Neural progenitor cell (in vitro differentiated cells): ENCODE results near the gene SPINDOC.

ENCODE experiments used
- EZH2 ChIP-seq: fragments of 200-600 bp; sonication (generic); IDR thresholded peaks from 2 replicates; pipeline ENCODE4 v1.6.1; 2017; ENCODE audit warnings: antibody characterized with exemption, mild to moderate bottlenecking, moderate library complexity
- EZH2phosphoT487 ChIP-seq: fragments of 200-600 bp; sonication (generic); IDR thresholded peaks from 2 replicates; pipeline ENCODE4 v1.6.1; 2017; ENCODE audit warnings: antibody characterized with exemption
- TF ChIP-seq, protein P1 (sequence below): fragments of 200-600 bp; sonication (generic); IDR thresholded peaks from 2 replicates; pipeline ENCODE4 v1.5.1; 2017; ENCODE audit warnings: antibody characterized with exemption, mild to moderate bottlenecking

DNA sequence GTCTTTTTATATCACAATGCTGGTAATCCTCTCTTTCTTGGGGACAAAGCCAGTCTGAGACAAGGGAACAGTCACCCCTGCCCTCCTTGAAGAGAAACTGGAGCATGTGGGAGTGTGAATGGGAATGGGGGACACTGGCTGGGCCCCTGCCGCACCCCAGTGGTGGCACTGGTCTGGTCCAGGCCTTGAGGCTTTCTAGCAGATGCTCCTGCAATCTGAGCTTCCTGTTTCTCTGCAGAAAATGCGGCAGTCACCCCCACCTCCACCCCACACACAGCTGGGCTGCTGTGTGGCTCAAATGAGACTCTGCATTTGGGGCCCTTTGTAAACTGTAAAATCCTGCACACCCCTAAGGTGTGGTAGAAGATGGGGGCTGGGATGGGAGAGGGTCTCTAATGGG lies 19.1 kb downstream of the SPINDOC start:
- TF ChIP-seq, protein P1, sequence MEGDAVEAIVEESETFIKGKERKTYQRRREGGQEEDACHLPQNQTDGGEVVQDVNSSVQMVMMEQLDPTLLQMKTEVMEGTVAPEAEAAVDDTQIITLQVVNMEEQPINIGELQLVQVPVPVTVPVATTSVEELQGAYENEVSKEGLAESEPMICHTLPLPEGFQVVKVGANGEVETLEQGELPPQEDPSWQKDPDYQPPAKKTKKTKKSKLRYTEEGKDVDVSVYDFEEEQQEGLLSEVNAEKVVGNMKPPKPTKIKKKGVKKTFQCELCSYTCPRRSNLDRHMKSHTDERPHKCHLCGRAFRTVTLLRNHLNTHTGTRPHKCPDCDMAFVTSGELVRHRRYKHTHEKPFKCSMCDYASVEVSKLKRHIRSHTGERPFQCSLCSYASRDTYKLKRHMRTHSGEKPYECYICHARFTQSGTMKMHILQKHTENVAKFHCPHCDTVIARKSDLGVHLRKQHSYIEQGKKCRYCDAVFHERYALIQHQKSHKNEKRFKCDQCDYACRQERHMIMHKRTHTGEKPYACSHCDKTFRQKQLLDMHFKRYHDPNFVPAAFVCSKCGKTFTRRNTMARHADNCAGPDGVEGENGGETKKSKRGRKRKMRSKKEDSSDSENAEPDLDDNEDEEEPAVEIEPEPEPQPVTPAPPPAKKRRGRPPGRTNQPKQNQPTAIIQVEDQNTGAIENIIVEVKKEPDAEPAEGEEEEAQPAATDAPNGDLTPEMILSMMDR = no peak
- no peak for TF ChIP-seq EZH2
- TF ChIP-seq EZH2phosphoT487 = no peak
